H1 (cell line): ENCODE data around the gene KRTAP5-6. TPM values are rescaled to one million over a fixed set of nuclear protein-coding genes. Genes with fewer than 3 reads are reported as not detected.

Experiments used
- CTCF ChIA-PET: fragments of 300-600 bp; sonication (Branson Sonifier 250); formaldehyde crosslinking; loops from one replicate; lab custom pipeline; 2021; ENCODE audit not compliant: partially characterized antibody; lab: Charles Lee
- POLR2A ChIA-PET: fragments of 300-600 bp; sonication (Branson Sonifier 250); formaldehyde crosslinking; loops from one replicate; lab custom pipeline; 2021; ENCODE audit warnings: inconsistent platforms; ENCODE audit not compliant: partially characterized antibody; lab: Charles Lee
- DNase-seq, 2 experiments: peaks; one replicate each; pipeline versions ENCODE4 v3.0.0 to v3.0.0-alpha.2; 2010 to 2022; ENCODE audit warnings: low spot score in 2 of 2, low read depth in 1 of 2, mixed read lengths in 1 of 2
- FAIRE-seq: peaks from 2 replicates; lab custom pipeline; 2011; peaks lifted over from hg19 to GRCh38; lab: Jason Lieb, UNC
- H2AFZ ChIP-seq: 2 replicates; pipeline ENCODE4 v1.8.1; 2012; ENCODE audit warnings: low read length, inconsistent platforms
- H2AK5ac ChIP-seq: 2 replicates; pipeline ENCODE4 v1.6.1; 2013; ENCODE audit warnings: low read depth, low read length
- H2BK120ac ChIP-seq: replicated peaks from 2 replicates; pipeline ENCODE3; 2013; ENCODE audit warnings: low read depth, low read length, inconsistent platforms
- H2BK12ac ChIP-seq: 2 replicates; pipeline ENCODE4 v1.6.1; 2013; ENCODE audit warnings: low read depth, low read length
- H2BK15ac ChIP-seq: 2 replicates; pipeline ENCODE4 v1.6.1; 2013; ENCODE audit warnings: low read length
- H2BK20ac ChIP-seq: 2 replicates; pipeline ENCODE4 v1.6.1; 2013; ENCODE audit warnings: low read length
- H2BK5ac ChIP-seq: 2 replicates; pipeline ENCODE4 v1.6.1; 2013; ENCODE audit warnings: low read depth, low read length
- H3K14ac ChIP-seq: 2 replicates; pipeline ENCODE4 v1.6.1; 2013; ENCODE audit warnings: inconsistent platforms; ENCODE audit not compliant: insufficient read length
- H3K18ac ChIP-seq: 2 replicates; pipeline ENCODE4 v1.6.1; 2013; ENCODE audit warnings: low read length; ENCODE audit errors: extremely low read depth
- H3K23ac ChIP-seq: 2 replicates; pipeline ENCODE4 v1.6.1; 2013; ENCODE audit warnings: inconsistent platforms; ENCODE audit not compliant: insufficient read length
- H3K23me2 ChIP-seq: 2 replicates; pipeline ENCODE4 v1.6.1; 2013; ENCODE audit warnings: low read depth, low read length
- H3K27ac ChIP-seq: 2 replicates; pipeline ENCODE4 v1.6.1; 2011; ENCODE audit warnings: low read depth, low read length, inconsistent platforms
- H3K27me3 ChIP-seq, 4 experiments: replicated peaks in 1 of 4; 1 replicate in 1 of 4; 2 replicates in 3 of 4; pipeline versions ENCODE4 v1.6.1 to v1.8.1; 2011 to 2013; ENCODE audit warnings: low read length in 3 of 4, mild to moderate bottlenecking in 3 of 4, inconsistent platforms in 2 of 4, mixed read lengths in 2 of 4, moderate library complexity in 1 of 4; ENCODE audit not compliant: control insufficient read depth in 3 of 4, insufficient read depth in 3 of 4; ENCODE audit errors: extremely low read depth in 1 of 4
- H3K36me3 ChIP-seq, 4 experiments: 2 replicates each; pipeline versions ENCODE4 v1.6.1 to v1.8.1; 2011 to 2013; ENCODE audit warnings: mild to moderate bottlenecking in 4 of 4, low read length in 3 of 4, moderate library complexity in 2 of 4, control low read depth in 1 of 4, inconsistent platforms in 1 of 4; ENCODE audit not compliant: insufficient read depth in 4 of 4, control insufficient read depth in 2 of 4
- H3K4ac ChIP-seq: replicated peaks from 2 replicates; pipeline ENCODE3; 2013; ENCODE audit warnings: low read length, low read depth, mixed read lengths, inconsistent platforms; ENCODE audit not compliant: insufficient read length
- H3K4me1 ChIP-seq, 4 experiments: replicated peaks in 1 of 4; 1 replicate in 1 of 4; 2 replicates in 3 of 4; pipeline versions ENCODE4 v1.6.1 to v1.8.1; 2011 to 2013; ENCODE audit warnings: low read length in 3 of 4, inconsistent platforms in 2 of 4, mixed read lengths in 1 of 4; ENCODE audit not compliant: insufficient read depth in 4 of 4, control insufficient read depth in 3 of 4
- H3K4me2 ChIP-seq, 2 experiments: 2 replicates each; pipeline versions ENCODE4 v1.6.1 to v1.8.1; 2011 to 2013; ENCODE audit warnings: low read depth in 2 of 2, low read length in 2 of 2, control low read depth in 1 of 2, inconsistent platforms in 1 of 2, mild to moderate bottlenecking in 1 of 2; ENCODE audit not compliant: insufficient read depth in 1 of 2
- H3K4me3 ChIP-seq, 4 experiments: fragments of 200-600, 300-600 bp in 1 of 4; sonication (generic), shearing (Covaris generic), sonication (Bioruptor Twin) in 1 of 4; 2 replicates each; pipeline versions ENCODE4 v1.5.1 to v1.8.1; 2011 to 2016; ENCODE audit warnings: low read length in 4 of 4, low read depth in 3 of 4, control low read depth in 2 of 4, inconsistent platforms in 2 of 4, mild to moderate bottlenecking in 2 of 4, mixed read lengths in 1 of 4, moderate library complexity in 1 of 4; ENCODE audit not compliant: insufficient read depth in 2 of 4; ENCODE audit errors: extremely low read depth in 1 of 4
- H3K56ac ChIP-seq: replicated peaks from 2 replicates; pipeline ENCODE3; 2013; ENCODE audit warnings: low read depth, mild to moderate bottlenecking, mixed read lengths, low read length, inconsistent platforms; ENCODE audit not compliant: insufficient read length
- H3K79me1 ChIP-seq: 2 replicates; pipeline ENCODE4 v1.6.1; 2013; ENCODE audit warnings: low read depth, low read length, control low read depth
- H3K79me2 ChIP-seq, 2 experiments: 2 replicates each; pipeline versions ENCODE4 v1.6.1 to v1.8.1; 2012 to 2013; ENCODE audit warnings: low read length in 2 of 2, mild to moderate bottlenecking in 2 of 2, inconsistent platforms in 1 of 2; ENCODE audit not compliant: insufficient read depth in 2 of 2, control insufficient read depth in 1 of 2
- H3K9ac ChIP-seq, 4 experiments: replicated peaks in 1 of 4; 1 replicate in 1 of 4; 2 replicates in 3 of 4; pipeline versions ENCODE4 v1.6.1 to v1.8.1; 2011 to 2013; ENCODE audit warnings: low read depth in 3 of 4, low read length in 3 of 4, control low read depth in 2 of 4, mild to moderate bottlenecking in 2 of 4, moderate library complexity in 2 of 4, inconsistent platforms in 1 of 4; ENCODE audit errors: extremely low read depth in 1 of 4
- H3K9me3 ChIP-seq, 2 experiments: 2 replicates each; pipeline versions ENCODE4 v1.6.1 to v1.8.1; 2012 to 2013; ENCODE audit warnings: mild to moderate bottlenecking in 2 of 2, moderate library complexity in 2 of 2, control low read depth in 1 of 2, inconsistent platforms in 1 of 2, low read depth in 1 of 2, low read length in 1 of 2, mixed read lengths in 1 of 2; ENCODE audit not compliant: insufficient read depth in 2 of 2
- H4K20me1 ChIP-seq, 2 experiments: replicated peaks in 1 of 2; 2 replicates each; pipeline versions ENCODE3 to v1.8.1; 2011 to 2013; ENCODE audit warnings: inconsistent platforms in 2 of 2, low read length in 2 of 2, mild to moderate bottlenecking in 1 of 2; ENCODE audit not compliant: insufficient read depth in 2 of 2, control insufficient read depth in 1 of 2
- H4K5ac ChIP-seq: 2 replicates; pipeline ENCODE4 v1.6.1; 2013; ENCODE audit warnings: low read length, low read depth, mixed read lengths, inconsistent platforms; ENCODE audit not compliant: insufficient read length
- H4K8ac ChIP-seq: 2 replicates; pipeline ENCODE4 v1.8.0; 2013; ENCODE audit warnings: mild to moderate bottlenecking, moderate library complexity, low read length, inconsistent platforms; ENCODE audit not compliant: insufficient read depth; ENCODE audit errors: extremely low read depth
- H4K91ac ChIP-seq: replicated peaks from 2 replicates; pipeline ENCODE3; 2013; ENCODE audit warnings: low read length, mixed read lengths, inconsistent platforms; ENCODE audit not compliant: insufficient read length
- E2F6 ChIP-seq: IDR thresholded peaks from 2 replicates; pipeline ENCODE4 v1.6.1; 2012; ENCODE audit warnings: inconsistent platforms
- KDM5A ChIP-seq: fragments of 200-600 bp; IDR thresholded peaks from 2 replicates; pipeline ENCODE4 v1.7.1; 2012; ENCODE audit warnings: mild to moderate bottlenecking, low read length, inconsistent platforms, mixed read lengths
- SAP30 ChIP-seq: fragments of 300-600 bp; sonication (generic); IDR thresholded peaks from 2 replicates; pipeline ENCODE4 v1.7.1; 2012; ENCODE audit warnings: low read length, moderate library complexity, mild to moderate bottlenecking, inconsistent platforms; ENCODE audit not compliant: insufficient read depth, insufficient replicate concordance
- TAF7 ChIP-seq: optimal IDR thresholded peaks from 2 replicates; pipeline ENCODE3; 2011; ENCODE audit warnings: low read depth, mild to moderate bottlenecking, inconsistent platforms, low read length, moderate library complexity, borderline replicate concordance
- TCF12 ChIP-seq: IDR thresholded peaks from 2 replicates; pipeline ENCODE4 v1.6.1; 2011; ENCODE audit warnings: low read depth, mild to moderate bottlenecking, low read length
- ZNF274 ChIP-seq: IDR thresholded peaks from 2 replicates; pipeline ENCODE4 v1.7.0; 2012; ENCODE audit warnings: low read length, borderline replicate concordance; ENCODE audit errors: extremely low read depth
- WGBS, 2 experiments: shearing (Covaris generic) in 1 of 2; methylation state at CpG; one replicate each; pipeline versions ENCODE4 v1.1.6 to v1.1.7; 2013 to 2015; ENCODE audit warnings: low lambda C conversion rate in 2 of 2, mixed read lengths in 2 of 2, inconsistent platforms in 1 of 2, low coverage in 1 of 2, missing lambda C conversion rate in 1 of 2; ENCODE audit not compliant: insufficient replicate concordance in 2 of 2, insufficient coverage in 1 of 2, insufficient read length in 1 of 2; ENCODE audit errors: extremely low coverage in 1 of 2, missing lambda C conversion rate in 1 of 2; 5-methylcytosine and 5-hydroxymethylcytosine counted together
- polyA plus RNA-seq, 7 experiments: library from polyadenylated mRNA; depleted of rRNA in 3 of 7; stranded (reverse) in 5 of 7; unstranded in 2 of 7; fragments of >200 nt in 5 of 7; fragments of 200-250 nt in 2 of 7; gene quantifications; 1 replicate in 5 of 7; 2 replicates in 1 of 7; 4 replicates in 1 of 7; pipeline versions ENCODE4 v1.2.1 to v1.2.3, GENCODE V29; 2011 to 2013; ENCODE audit warnings: missing spikeins in 2 of 7, mixed read lengths in 2 of 7
- total RNA-seq: library from RNA; stranded (reverse); fragmentation: NEBNext Ultra II Directional; extraction: Animal tissue kit (Norgen Biotek cat#: 25700); gene quantifications from 2 replicates; pipeline ENCODE4 v1.2.1, GENCODE V29; 2021

The KRTAP5-6 gene
- total and polyA plus RNA-seq, 2 of the 8 experiments (the other 6 are each of a cell fraction or from before 2014, with no cell fraction given) = not detected

DNA sequence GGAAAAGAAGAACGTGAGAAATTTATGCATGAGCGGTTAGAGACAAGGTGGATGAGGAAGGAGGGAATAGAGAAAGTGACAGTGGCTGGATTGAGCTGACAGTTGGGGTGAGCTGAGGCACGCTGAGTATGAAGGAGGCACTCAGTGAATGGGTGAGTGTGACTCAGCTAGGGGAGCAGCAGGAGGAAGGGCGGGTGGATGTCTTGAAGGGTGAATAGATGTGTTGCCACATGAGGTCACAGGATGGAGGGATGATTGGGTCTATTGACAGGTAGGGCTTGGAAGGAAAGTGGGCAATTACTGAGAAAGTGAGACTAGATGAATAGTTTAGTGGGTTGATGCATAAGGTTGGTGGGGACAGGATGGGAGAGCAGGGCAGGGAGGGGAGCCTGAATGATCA is 45.4 kb downstream of the KRTAP5-6 start:
- CTCF ChIA-PET = interaction anchor here (0.9 kb wide), 1 partner anchor 408 kb away, joined by 3 read pairs; no protein-coding TSS in a partner anchor
- no peak overlapping the region for H2AK5ac ChIP-seq
- H3K27me3 ChIP-seq = peaks cover under 1 to 9% (median 1%) of the 10 kb centered on the region in 4 experiments; a peak in 5 of 7 replicates
- H2BK5ac ChIP-seq = no peak overlapping the region
- no peaks in the 10 kb centered on the region for H3K79me1 ChIP-seq
- H4K5ac ChIP-seq = no peak overlapping the region
- H2BK120ac ChIP-seq = no peak overlapping the region
- no peak overlapping the region for H3K4me2 ChIP-seq
- H3K4ac ChIP-seq = no peak overlapping the region
- no peak overlapping the region for H3K27ac ChIP-seq
- 71 to 100% methylated on average over 2 to 4 of the region's 4 CpGs for WGBS, 2 experiments
- no peak overlapping the region for H3K23ac ChIP-seq
- no peak overlapping the region for H2BK20ac ChIP-seq
- no peak overlapping the region for H3K18ac ChIP-seq
- H3K14ac ChIP-seq = no peak overlapping the region
- H4K91ac ChIP-seq = no peak overlapping the region
- no peaks in the 10 kb centered on the region; a peak in 1 of 8 replicates for H3K36me3 ChIP-seq
- H3K9ac ChIP-seq = no peak overlapping the region
- no peak overlapping the region for H2BK15ac ChIP-seq
- H3K56ac ChIP-seq = no peak overlapping the region
- H3K23me2 ChIP-seq = peaks cover 10% of the 10 kb centered on the region
- H3K79me2 ChIP-seq = no peaks in the 10 kb centered on the region
- peaks cover 0 to 10% of the 10 kb centered on the region in 2 experiments for H4K20me1 ChIP-seq
- H2AFZ ChIP-seq = no peak overlapping the region
- no peaks in the 10 kb centered on the region for H3K4me1 ChIP-seq
- DNase-seq = no peak
- FAIRE-seq = no peak
- POLR2A ChIA-PET = interaction anchor here (0.6 kb wide), 1 partner anchor 20 kb away, joined by 3 read pairs; no protein-coding TSS in a partner anchor
- H4K8ac ChIP-seq = no peak overlapping the region
- H2BK12ac ChIP-seq = no peak overlapping the region
- H3K9me3 ChIP-seq = peaks cover 0 to 5% of the 10 kb centered on the region in 2 experiments; a peak in 2 of 4 replicates
- no peak overlapping the region for H3K4me3 ChIP-seq
- no peak for TF ChIP-seq KDM5A
- no peak for TF ChIP-seq SAP30
- TF ChIP-seq TCF12 = no peak
- TF ChIP-seq E2F6 = no peak
- TF ChIP-seq TAF7 = no peak
- no peak for TF ChIP-seq ZNF274
